Measurements from ENCODE around the gene C10orf71.

DNA sequence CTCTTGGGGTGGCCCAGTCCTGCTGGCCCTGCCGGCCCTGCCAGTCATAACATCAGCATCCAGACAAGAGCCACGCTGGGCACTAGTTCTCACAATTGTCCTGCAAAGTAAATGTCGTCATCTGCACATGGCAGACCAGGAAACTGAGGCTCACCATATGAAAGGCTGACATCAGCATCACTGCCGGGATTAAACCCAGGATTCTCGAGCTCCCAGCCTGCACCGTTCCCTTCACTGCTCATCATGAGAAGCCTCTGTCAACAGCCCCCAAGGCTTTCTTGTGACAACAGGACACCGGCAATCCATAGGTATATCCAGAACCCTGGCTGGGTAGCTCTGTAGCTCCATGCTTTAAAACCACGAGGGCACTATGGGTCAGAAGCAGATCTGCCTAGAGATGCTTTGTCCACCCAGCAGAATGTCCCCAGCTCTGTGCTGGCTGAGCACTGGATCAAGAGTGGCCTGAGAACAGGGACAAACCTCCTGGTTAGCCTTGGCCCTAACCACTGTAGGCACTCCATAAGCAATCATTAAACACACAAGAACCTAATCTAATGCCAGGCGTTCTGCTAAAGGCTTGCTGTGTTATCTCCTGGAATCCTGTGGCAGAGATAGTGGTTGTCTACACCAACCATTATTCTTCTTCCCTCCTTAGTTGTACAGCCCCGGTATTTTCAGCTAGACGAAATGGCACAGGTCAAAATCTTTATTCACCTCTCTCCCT, 41.2 kb upstream of the C10orf71 start:
- TF ChIP-seq, protein P1, sequence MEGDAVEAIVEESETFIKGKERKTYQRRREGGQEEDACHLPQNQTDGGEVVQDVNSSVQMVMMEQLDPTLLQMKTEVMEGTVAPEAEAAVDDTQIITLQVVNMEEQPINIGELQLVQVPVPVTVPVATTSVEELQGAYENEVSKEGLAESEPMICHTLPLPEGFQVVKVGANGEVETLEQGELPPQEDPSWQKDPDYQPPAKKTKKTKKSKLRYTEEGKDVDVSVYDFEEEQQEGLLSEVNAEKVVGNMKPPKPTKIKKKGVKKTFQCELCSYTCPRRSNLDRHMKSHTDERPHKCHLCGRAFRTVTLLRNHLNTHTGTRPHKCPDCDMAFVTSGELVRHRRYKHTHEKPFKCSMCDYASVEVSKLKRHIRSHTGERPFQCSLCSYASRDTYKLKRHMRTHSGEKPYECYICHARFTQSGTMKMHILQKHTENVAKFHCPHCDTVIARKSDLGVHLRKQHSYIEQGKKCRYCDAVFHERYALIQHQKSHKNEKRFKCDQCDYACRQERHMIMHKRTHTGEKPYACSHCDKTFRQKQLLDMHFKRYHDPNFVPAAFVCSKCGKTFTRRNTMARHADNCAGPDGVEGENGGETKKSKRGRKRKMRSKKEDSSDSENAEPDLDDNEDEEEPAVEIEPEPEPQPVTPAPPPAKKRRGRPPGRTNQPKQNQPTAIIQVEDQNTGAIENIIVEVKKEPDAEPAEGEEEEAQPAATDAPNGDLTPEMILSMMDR (IDR thresholded peaks at IDR 0.05), result no peak
- TF ChIP-seq POLR2AphosphoS5 (IDR thresholded peaks at IDR 0.05) (no peak), POLR2A (IDR thresholded peaks at IDR 0.05) (no peak)
